Keratinocyte (primary cell): ENCODE data around the gene FLYWCH1.
A peak's percentile ranks its signal among the peaks of the same experiment; 100 is the strongest.

Experiments
- CTCF ChIP-seq, 3 experiments: IDR thresholded peaks in 1 of 3; conservative IDR thresholded peaks in 1 of 3; optimal IDR thresholded peaks in 1 of 3; 2 replicates in 2 of 3; 3 replicates in 1 of 3; pipeline versions ENCODE3 to v1.5.1; 2011; ENCODE audit warnings: low read length in 3 of 3, mild to moderate bottlenecking in 3 of 3, moderate library complexity in 2 of 3, control low read depth in 1 of 3, inconsistent platforms in 1 of 3; ENCODE audit not compliant: insufficient read depth in 2 of 3; ENCODE audit errors: extremely low read depth in 1 of 3
- EZH2 ChIP-seq: IDR thresholded peaks from one replicate; pipeline ENCODE4 v1.6.1; 2012; ENCODE audit warnings: inconsistent platforms, mild to moderate bottlenecking, low read length, moderate library complexity

- TF ChIP-seq CTCF (optimal IDR thresholded peaks at IDR 0.05 in 1 of 3, IDR thresholded peaks at IDR 0.05 in 1 of 3, conservative IDR thresholded peaks at IDR 0.05 in 1 of 3; ENCODE audit: extremely low read depth in 1 of 3, insufficient read depth in 2 of 3, low read length in 3 of 3), result peak; percentile 60 to 91 (median 83)
- no peak for TF ChIP-seq EZH2
Measured at GRCh38 chr16:2919511-2920255, 8.0 kb downstream of the FLYWCH1 start.
